Prostate gland (tissue), 2 donors: Measurements from ENCODE around the gene LNPK.

Source experiments
- POLR2A ChIP-seq: fragments of 450-650 bp; IDR thresholded peaks from one replicate; pipeline ENCODE4 v1.6.1; 2016; ENCODE audit warnings: antibody characterized with exemption, mild to moderate bottlenecking
- TF ChIP-seq, protein P1 (sequence below), 4 experiments: fragments of 200-600 bp in 2 of 4; fragments of 450-650 bp in 2 of 4; sonication (generic) in 2 of 4; IDR thresholded peaks; 1 replicate in 3 of 4; 2 replicates in 1 of 4; pipeline ENCODE4 v1.5.1; 2016 to 2019; ENCODE audit warnings: antibody characterized with exemption in 4 of 4, mild to moderate bottlenecking in 2 of 4, moderate library complexity in 2 of 4

DNA sequence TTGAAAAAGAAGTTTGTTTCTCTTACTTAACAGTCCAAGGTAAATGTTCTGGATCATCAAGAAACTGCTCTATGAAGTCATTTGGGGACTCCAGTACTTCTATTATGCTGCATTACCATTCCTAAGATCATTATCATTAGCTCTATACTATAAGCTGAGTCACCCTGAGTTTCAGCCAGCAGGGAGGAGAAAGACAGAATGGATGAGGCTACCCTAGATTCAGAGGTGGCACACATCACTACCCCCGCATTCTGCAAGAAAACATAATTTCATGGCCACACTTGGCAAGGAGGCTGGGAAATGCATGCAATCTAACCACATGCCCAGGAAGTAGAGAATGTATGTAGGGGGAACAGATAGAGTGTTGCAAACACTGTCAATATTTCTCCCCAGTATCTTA lies 16.6 kb upstream of the LNPK start:
- TF ChIP-seq, protein P1, sequence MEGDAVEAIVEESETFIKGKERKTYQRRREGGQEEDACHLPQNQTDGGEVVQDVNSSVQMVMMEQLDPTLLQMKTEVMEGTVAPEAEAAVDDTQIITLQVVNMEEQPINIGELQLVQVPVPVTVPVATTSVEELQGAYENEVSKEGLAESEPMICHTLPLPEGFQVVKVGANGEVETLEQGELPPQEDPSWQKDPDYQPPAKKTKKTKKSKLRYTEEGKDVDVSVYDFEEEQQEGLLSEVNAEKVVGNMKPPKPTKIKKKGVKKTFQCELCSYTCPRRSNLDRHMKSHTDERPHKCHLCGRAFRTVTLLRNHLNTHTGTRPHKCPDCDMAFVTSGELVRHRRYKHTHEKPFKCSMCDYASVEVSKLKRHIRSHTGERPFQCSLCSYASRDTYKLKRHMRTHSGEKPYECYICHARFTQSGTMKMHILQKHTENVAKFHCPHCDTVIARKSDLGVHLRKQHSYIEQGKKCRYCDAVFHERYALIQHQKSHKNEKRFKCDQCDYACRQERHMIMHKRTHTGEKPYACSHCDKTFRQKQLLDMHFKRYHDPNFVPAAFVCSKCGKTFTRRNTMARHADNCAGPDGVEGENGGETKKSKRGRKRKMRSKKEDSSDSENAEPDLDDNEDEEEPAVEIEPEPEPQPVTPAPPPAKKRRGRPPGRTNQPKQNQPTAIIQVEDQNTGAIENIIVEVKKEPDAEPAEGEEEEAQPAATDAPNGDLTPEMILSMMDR (IDR thresholded peaks at IDR 0.05), result no peak
- TF ChIP-seq POLR2A, result no peak
